Osteoblast (primary cell): ENCODE data around the gene BTBD2. TPM values are rescaled to one million over a fixed set of nuclear protein-coding genes. Genes with fewer than 3 reads are reported as not detected.

Experiments used
- DNase-seq: peaks from one replicate; pipeline ENCODE4 v3.0.0; 2011; ENCODE audit warnings: low spot score, mixed read lengths; ENCODE audit not compliant: insufficient read length; ENCODE audit errors: missing footprints
- H2AFZ ChIP-seq: 2 replicates; pipeline ENCODE4 v1.6.0; 2011; ENCODE audit warnings: mild to moderate bottlenecking, low read length
- H3K27ac ChIP-seq: 2 replicates; pipeline ENCODE4 v1.5.1; 2011; ENCODE audit warnings: mild to moderate bottlenecking, low read depth, low read length, moderate library complexity
- H3K27me3 ChIP-seq: 2 replicates; pipeline ENCODE4 v1.6.0; 2012; ENCODE audit warnings: mild to moderate bottlenecking, control low read depth, inconsistent platforms, low read length, moderate library complexity; ENCODE audit not compliant: insufficient read depth
- H3K36me3 ChIP-seq: 2 replicates; pipeline ENCODE4 v1.5.1; 2011; ENCODE audit warnings: mild to moderate bottlenecking, low read length, control low read depth, moderate library complexity; ENCODE audit not compliant: insufficient read depth
- H3K4me1 ChIP-seq: 2 replicates; pipeline ENCODE4 v1.5.1; 2011; ENCODE audit warnings: mild to moderate bottlenecking, low read length, control low read depth, moderate library complexity; ENCODE audit not compliant: insufficient read depth
- H3K4me2 ChIP-seq: 2 replicates; pipeline ENCODE4 v1.6.0; 2011; ENCODE audit warnings: mild to moderate bottlenecking, low read length; ENCODE audit not compliant: insufficient read depth
- H3K4me3 ChIP-seq: fragments of 200-600 bp; sonication (generic); 3 replicates; pipeline ENCODE4 v1.5.1; 2012; ENCODE audit warnings: mild to moderate bottlenecking, low read length, inconsistent platforms; ENCODE audit not compliant: insufficient read depth
- H3K79me2 ChIP-seq: 2 replicates; pipeline ENCODE4 v1.6.0; 2012; ENCODE audit warnings: mild to moderate bottlenecking, low read length, control low read depth, inconsistent platforms; ENCODE audit not compliant: insufficient read depth
- H3K9me3 ChIP-seq: 2 replicates; pipeline ENCODE4 v1.5.1; 2011; ENCODE audit warnings: low read depth, low read length, control low read depth
- H4K20me1 ChIP-seq: 2 replicates; pipeline ENCODE4 v1.6.0; 2012; ENCODE audit warnings: mild to moderate bottlenecking, low read length, control low read depth; ENCODE audit not compliant: insufficient read depth
- CTCF ChIP-seq: IDR thresholded peaks from 2 replicates; pipeline ENCODE4 v1.5.1; 2011; ENCODE audit warnings: mild to moderate bottlenecking, low read depth, low read length, moderate library complexity; ENCODE audit errors: extremely low read depth
- total RNA-seq: library from RNA; depleted of rRNA; stranded (reverse); fragments of >200 nt; gene quantifications from 2 replicates; pipeline ENCODE4 v1.2.3, GENCODE V29; 2012

Gene BTBD2
- total RNA-seq, 1 donor = 57.5 TPM

GRCh38 chr19:1938071-1938470 is 77.4 kb downstream of the BTBD2 start:
- DNase-seq = no peak
- Histone ChIP-seq H3K27ac (no peak overlapping the region), H3K9me3 (no peaks in the 10 kb centered on the region), H2AFZ (no peak overlapping the region), H3K4me2 (no peak overlapping the region), H4K20me1 (peaks cover 13% of the 10 kb centered on the region), H3K4me3 (no peak overlapping the region), H3K4me1 (peaks cover 18% of the 10 kb centered on the region), H3K36me3 (no peaks in the 10 kb centered on the region), H3K27me3 (no peaks in the 10 kb centered on the region), H3K79me2 (peaks cover 18% of the 10 kb centered on the region)
- no peak for TF ChIP-seq CTCF

- peaks cover 8% of the 10 kb centered on the region for H3K79me2 ChIP-seq
- H3K27me3 ChIP-seq = no peaks in the 10 kb centered on the region
- H3K9me3 ChIP-seq = no peaks in the 10 kb centered on the region
- H3K4me2 ChIP-seq = no peak overlapping the region
- peaks cover 3% of the 10 kb centered on the region for H4K20me1 ChIP-seq
- no peak overlapping the region for H3K27ac ChIP-seq
- H3K4me3 ChIP-seq = no peak overlapping the region
- peaks cover 11% of the 10 kb centered on the region for H3K4me1 ChIP-seq
- TF ChIP-seq CTCF = no peak
- H3K36me3 ChIP-seq = no peaks in the 10 kb centered on the region
- H2AFZ ChIP-seq = no peak overlapping the region
- peak; percentile 82 for DNase-seq
These were observed 78.5 kb downstream of the BTBD2 start for GRCh38 chr19:1936916-1937610.

- Histone ChIP-seq H3K9me3 (no peaks in the 10 kb centered on the region), H2AFZ (no peak overlapping the region), H3K27ac (no peak overlapping the region), H3K36me3 (no peaks in the 10 kb centered on the region), H3K79me2 (peaks cover 1% of the 10 kb centered on the region), H3K27me3 (no peaks in the 10 kb centered on the region), H4K20me1 (no peaks in the 10 kb centered on the region), H3K4me3 (no peak overlapping the region), H3K4me2 (no peak overlapping the region), H3K4me1 (peaks cover 11% of the 10 kb centered on the region)
- no peak for DNase-seq
- no peak for TF ChIP-seq CTCF
These were observed 79.1 kb downstream of the BTBD2 start for GRCh38 chr19:1936430-1936829.

GRCh38 chr19:1935484-1936208 is 79.9 kb downstream of the BTBD2 start:
- no peak overlapping the region for H2AFZ ChIP-seq
- no peaks in the 10 kb centered on the region for H3K9me3 ChIP-seq
- H3K4me3 ChIP-seq = no peak overlapping the region
- H3K4me2 ChIP-seq = no peak overlapping the region
- TF ChIP-seq CTCF = no peak
- H3K36me3 ChIP-seq = no peaks in the 10 kb centered on the region
- H3K79me2 ChIP-seq = no peaks in the 10 kb centered on the region
- peaks cover 11% of the 10 kb centered on the region for H3K4me1 ChIP-seq
- DNase-seq = peak; percentile 58
- no peaks in the 10 kb centered on the region for H4K20me1 ChIP-seq
- H3K27me3 ChIP-seq = no peaks in the 10 kb centered on the region
- H3K27ac ChIP-seq = no peak overlapping the region
